Measurements from ENCODE around the gene CDT1.

GRCh38 chr16:88815227-88815626 lies 11.6 kb downstream of the CDT1 start:
- TF ChIP-seq CTCF (IDR thresholded peaks at IDR 0.05) (no peak), FOXP4 (CRISPR knock-in tag; IDR thresholded peaks at IDR 0.05) (no peak), CREB1 (CRISPR knock-in tag; IDR thresholded peaks at IDR 0.05) (no peak), USF2 (CRISPR knock-in tag; IDR thresholded peaks at IDR 0.05) (no peak), ESRRA (CRISPR knock-in tag; IDR thresholded peaks at IDR 0.05; ENCODE audit: borderline replicate concordance) (no peak), FOXP1 (CRISPR knock-in tag; IDR thresholded peaks at IDR 0.05; ENCODE audit: borderline replicate concordance) (no peak), ZNF281 (CRISPR knock-in tag; IDR thresholded peaks at IDR 0.05) (no peak), NFYB (CRISPR knock-in tag; conservative IDR thresholded peaks at IDR 0.05; ENCODE audit: low read depth) (no peak), GABPB1 (CRISPR knock-in tag; IDR thresholded peaks at IDR 0.05) (no peak), CBFB (CRISPR knock-in tag; IDR thresholded peaks at IDR 0.05; ENCODE audit: low read depth) (no peak), IRF1 (CRISPR knock-in tag; IDR thresholded peaks at IDR 0.05) (no peak), NR3C1 (CRISPR knock-in tag; conservative IDR thresholded peaks at IDR 0.05; ENCODE audit: low read depth) (no peak), MAX (CRISPR knock-in tag; IDR thresholded peaks at IDR 0.05) (no peak), ZNF121 (CRISPR knock-in tag; IDR thresholded peaks at IDR 0.05) (no peak)

Data from WTC11 (cell line).